Measurements from ENCODE around the gene HOXA9.
A peak's percentile ranks its signal among the peaks of the same experiment; 100 is the strongest.

Gene HOXA9

GRCh38 chr7:27185854-27186667 lies 20.7 kb upstream of the HOXA9 start (continued):
- TF ChIP-seq ATF2 (tag by site-specific recombination; IDR thresholded peaks at IDR 0.05; ENCODE audit: low read depth) = no peak
- TF ChIP-seq ZSCAN4 (tag by site-specific recombination; IDR thresholded peaks at IDR 0.05) = no peak
- TF ChIP-seq ZNF146 (tag by site-specific recombination; IDR thresholded peaks at IDR 0.05) = no peak
- peak; percentile 71 for TF ChIP-seq ZBTB20 (tag by site-specific recombination; IDR thresholded peaks at IDR 0.05)
- no peak for TF ChIP-seq TRIM28 (IDR thresholded peaks at IDR 0.05; ENCODE audit: borderline replicate concordance, low read length)
- TF ChIP-seq MYNN (tag by site-specific recombination; IDR thresholded peaks at IDR 0.05; ENCODE audit: borderline replicate concordance) = no peak
- TF ChIP-seq ZNF112 (tag by site-specific recombination; IDR thresholded peaks at IDR 0.05) = no peak
- TF ChIP-seq ZNF391 (tag by site-specific recombination; IDR thresholded peaks at IDR 0.05; ENCODE audit: borderline replicate concordance, low read depth) = no peak
- no peak for TF ChIP-seq ZNF571 (tag by site-specific recombination; IDR thresholded peaks at IDR 0.05)
- no peak for TF ChIP-seq ZNF768 (tag by site-specific recombination; IDR thresholded peaks at IDR 0.05)
- TF ChIP-seq ZNF394 (tag by site-specific recombination; IDR thresholded peaks at IDR 0.05; ENCODE audit: borderline replicate concordance) = peak; percentile 26; the same call in 1 of the 2 replicates
- TF ChIP-seq SCRT1 (tag by site-specific recombination; IDR thresholded peaks at IDR 0.05; ENCODE audit: borderline replicate concordance) = no peak
- no peak for TF ChIP-seq REPIN1 (tag by site-specific recombination; IDR thresholded peaks at IDR 0.05; ENCODE audit: low read depth)
- TF ChIP-seq ZNF473 (tag by site-specific recombination; IDR thresholded peaks at IDR 0.05) = no peak
- no peak for TF ChIP-seq KLF8 (tag by site-specific recombination; IDR thresholded peaks at IDR 0.05)
- TF ChIP-seq ZNF747 (tag by site-specific recombination; IDR thresholded peaks at IDR 0.05) = no peak
- TF ChIP-seq INSM2 (tag by site-specific recombination; IDR thresholded peaks at IDR 0.05) = no peak
- no peak for TF ChIP-seq TSHZ1 (tag by site-specific recombination; IDR thresholded peaks at IDR 0.05; ENCODE audit: borderline replicate concordance)
- no peak for TF ChIP-seq ZNF223 (tag by site-specific recombination; IDR thresholded peaks at IDR 0.05)
- no peak for TF ChIP-seq ZNF707 (tag by site-specific recombination; IDR thresholded peaks at IDR 0.05)
- TF ChIP-seq ZSCAN30 (tag by site-specific recombination; IDR thresholded peaks at IDR 0.05) = no peak
- TF ChIP-seq ZNF362 (tag by site-specific recombination; IDR thresholded peaks at IDR 0.05) = no peak
- TF ChIP-seq ZNF76 (tag by site-specific recombination; IDR thresholded peaks at IDR 0.05; ENCODE audit: borderline replicate concordance, low read depth) = 0 out of 2 replicates have a peak, but pooled peaks have one; percentile 51
- TF ChIP-seq BCL11B (tag by site-specific recombination; IDR thresholded peaks at IDR 0.05; ENCODE audit: low read depth) = no peak
- TF ChIP-seq ZNF521 (tag by site-specific recombination; IDR thresholded peaks at IDR 0.05) = no peak
- TF ChIP-seq ZBTB8A (tag by site-specific recombination; IDR thresholded peaks at IDR 0.05) = no peak
- no peak for TF ChIP-seq ZNF18 (tag by site-specific recombination; IDR thresholded peaks at IDR 0.05)
- no peak for TF ChIP-seq ZNF114 (tag by site-specific recombination; IDR thresholded peaks at IDR 0.05)
- no peak for TF ChIP-seq ZNF211 (tag by site-specific recombination; IDR thresholded peaks at IDR 0.05; ENCODE audit: low read depth)
- no peak for TF ChIP-seq ZNF292 (tag by site-specific recombination; IDR thresholded peaks at IDR 0.05; ENCODE audit: borderline replicate concordance, low read depth)
